ENCODE data around the gene TES. TPM values are rescaled to one million over a fixed set of nuclear protein-coding genes. Genes with fewer than 3 reads are reported as not detected.

Gene TES
- total RNA-seq, 6 experiments from 2014 or later = 6.0 to 22.3 (median 12.5) TPM

DNA sequence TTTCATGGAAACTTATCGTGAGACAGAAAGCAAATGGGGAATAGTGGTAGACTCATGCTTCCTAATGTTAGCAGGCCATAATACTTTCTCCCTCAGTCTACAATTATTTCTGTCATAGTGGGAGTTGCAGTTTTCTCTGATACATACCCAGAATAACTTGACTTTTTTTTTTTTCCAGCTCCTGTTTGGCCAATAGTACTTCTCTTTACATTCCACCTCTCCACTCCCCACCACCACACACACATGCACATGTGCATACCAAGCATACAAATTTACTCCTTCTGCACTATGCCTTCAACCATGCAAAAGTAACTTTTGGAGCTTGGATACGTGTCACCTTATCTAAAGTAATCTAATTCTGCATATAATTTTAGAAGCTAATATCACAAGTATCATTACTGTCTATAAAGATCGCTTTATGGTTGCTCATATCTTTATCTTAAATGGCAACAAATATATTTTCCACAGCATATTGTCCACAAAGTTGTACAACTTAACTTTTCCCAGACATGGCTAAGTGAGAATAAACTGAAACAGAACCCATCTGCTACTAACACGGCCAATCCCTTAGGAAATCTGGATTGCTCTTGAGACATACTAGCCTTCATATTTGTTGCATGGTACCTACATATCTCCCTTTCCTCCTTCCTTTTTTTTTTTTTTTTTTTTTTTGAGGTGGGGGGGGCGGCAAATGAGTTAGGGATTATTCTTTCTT, 49.0 kb downstream of the TES start:
- peaks cover 0 to 4% (median 0%) of the 10 kb centered on the region in 4 donors for H3K4me1 ChIP-seq
- TF ChIP-seq, protein P1, sequence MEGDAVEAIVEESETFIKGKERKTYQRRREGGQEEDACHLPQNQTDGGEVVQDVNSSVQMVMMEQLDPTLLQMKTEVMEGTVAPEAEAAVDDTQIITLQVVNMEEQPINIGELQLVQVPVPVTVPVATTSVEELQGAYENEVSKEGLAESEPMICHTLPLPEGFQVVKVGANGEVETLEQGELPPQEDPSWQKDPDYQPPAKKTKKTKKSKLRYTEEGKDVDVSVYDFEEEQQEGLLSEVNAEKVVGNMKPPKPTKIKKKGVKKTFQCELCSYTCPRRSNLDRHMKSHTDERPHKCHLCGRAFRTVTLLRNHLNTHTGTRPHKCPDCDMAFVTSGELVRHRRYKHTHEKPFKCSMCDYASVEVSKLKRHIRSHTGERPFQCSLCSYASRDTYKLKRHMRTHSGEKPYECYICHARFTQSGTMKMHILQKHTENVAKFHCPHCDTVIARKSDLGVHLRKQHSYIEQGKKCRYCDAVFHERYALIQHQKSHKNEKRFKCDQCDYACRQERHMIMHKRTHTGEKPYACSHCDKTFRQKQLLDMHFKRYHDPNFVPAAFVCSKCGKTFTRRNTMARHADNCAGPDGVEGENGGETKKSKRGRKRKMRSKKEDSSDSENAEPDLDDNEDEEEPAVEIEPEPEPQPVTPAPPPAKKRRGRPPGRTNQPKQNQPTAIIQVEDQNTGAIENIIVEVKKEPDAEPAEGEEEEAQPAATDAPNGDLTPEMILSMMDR (IDR thresholded peaks at IDR 0.05) = no peak
- TF ChIP-seq POLR2A (IDR thresholded peaks at IDR 0.05) = no peak
- intact Hi-C loops (cut with DNase I) = loop anchor here in 1 of 2 donors (10.0 kb wide), 1 partner anchor 265 kb away; the partner anchor contains the start of gene CAV1
- H3K27me3 ChIP-seq = no peaks in the 10 kb centered on the region
- no peak for ATAC-seq
- H3K27ac ChIP-seq = no peak overlapping the region
- H3K36me3 ChIP-seq = peaks cover 0 to 6% (median 0%) of the 10 kb centered on the region in 4 donors
- no peaks in the 10 kb centered on the region for H3K9me3 ChIP-seq
- no peak overlapping the region for H3K4me3 ChIP-seq
- WGBS (ENCODE audit: insufficient coverage, low coverage, low lambda C conversion rate, missing lambda C conversion rate) = 66% methylated on average over 5 of the region's 5 CpGs
- no peak for DNase-seq

DNA sequence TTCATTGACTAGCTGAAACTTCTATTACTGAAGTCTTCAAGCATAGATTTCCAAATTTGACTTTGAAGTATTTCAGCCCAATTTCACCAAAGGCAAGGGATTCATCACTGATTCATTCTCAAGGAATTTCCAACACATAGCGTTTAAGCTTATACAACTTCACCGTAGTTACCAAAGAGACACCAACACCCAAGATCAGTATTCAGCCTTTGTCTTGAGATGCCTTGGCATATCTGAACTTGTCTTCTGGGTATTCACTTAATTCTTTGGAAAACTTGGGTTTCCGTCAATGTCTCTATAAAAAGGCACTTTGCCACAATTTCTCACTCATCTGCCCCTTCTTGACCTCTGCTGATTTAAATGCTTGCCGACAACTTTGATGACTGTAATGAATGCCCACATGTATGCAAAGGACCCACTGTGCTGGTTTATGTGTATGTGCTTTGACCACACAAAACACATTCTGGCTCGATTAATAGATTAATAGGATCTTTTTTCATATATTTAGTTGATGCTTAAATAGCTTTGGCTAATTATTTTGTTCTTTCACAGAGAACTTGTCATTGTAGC, 49.6 kb downstream of the TES start:
- no peak for ATAC-seq
- intact Hi-C loops (cut with DNase I) = loop anchor here (5.0 to 10.0 kb wide), 3 partner anchors 265 to 327 kb away; partner anchors contain the start of gene CAV1 (in 2 of the 2)
- WGBS (ENCODE audit: insufficient coverage, low coverage, low lambda C conversion rate, missing lambda C conversion rate) = 79% methylated on average over 4 of the region's 5 CpGs

GRCh38 chr7:116261904-116262303, 51.6 kb downstream of the TES start:
- no peak for ATAC-seq

More for the DNA sequence above, 49.6 kb downstream of the TES start:
- Histone ChIP-seq H3K27ac (no peak overlapping the region), H3K9me3 (no peaks in the 10 kb centered on the region), H3K36me3 (peaks cover 0 to 6% (median 0%) of the 10 kb centered on the region in 4 donors), H3K4me3 (no peak overlapping the region), H3K4me1 (peaks cover 0 to 4% (median 0%) of the 10 kb centered on the region in 4 donors), H3K27me3 (no peaks in the 10 kb centered on the region)
- no peak for DNase-seq
- TF ChIP-seq, protein P1 (IDR thresholded peaks at IDR 0.05) = no peak
- no peak for TF ChIP-seq POLR2A (IDR thresholded peaks at IDR 0.05)

DNA sequence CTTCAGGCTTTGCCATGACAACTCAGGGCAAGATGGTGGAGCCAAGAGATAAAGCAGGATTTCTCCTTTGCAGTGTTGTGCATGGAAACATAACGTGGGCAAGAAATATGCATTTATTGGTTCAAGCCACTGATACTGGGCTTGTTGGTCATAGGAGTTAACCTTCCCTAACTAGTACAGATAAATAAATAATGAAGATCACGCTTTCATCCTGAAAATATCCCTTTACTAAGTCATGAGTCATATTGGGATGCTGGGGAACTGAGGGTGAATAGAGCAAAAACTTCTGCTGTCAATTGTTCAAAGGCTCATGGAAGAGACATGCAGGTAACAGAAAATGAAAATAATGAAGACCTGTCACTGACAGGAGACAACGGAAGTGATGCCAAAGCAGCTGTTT, 55.5 kb downstream of the TES start:
- ATAC-seq = no peak
- intact Hi-C loops (cut with DNase I) = loop anchor here (10.0 kb wide), 2 partner anchors 259 to 319 kb away; partner anchors contain the start of gene CAV1 (in 1 of the 2)

More at GRCh38 chr7:116261904-116262303, 51.6 kb downstream of the TES start:
- 56% methylated on average over 2 of the region's 3 CpGs for WGBS (ENCODE audit: insufficient coverage, low coverage, low lambda C conversion rate, missing lambda C conversion rate)
- TF ChIP-seq POLR2A (IDR thresholded peaks at IDR 0.05) = no peak
- TF ChIP-seq, protein P1 (IDR thresholded peaks at IDR 0.05) = no peak
- H3K9me3 ChIP-seq = no peaks in the 10 kb centered on the region
- peaks cover 0 to 4% (median 0%) of the 10 kb centered on the region in 4 donors for H3K4me1 ChIP-seq
- no peak overlapping the region for H3K4me3 ChIP-seq
- intact Hi-C loops (cut with DNase I) = loop anchor here (5.0 to 10.0 kb wide), 3 partner anchors 263 to 325 kb away; partner anchors contain the start of gene CAV1 (in 1 of the 2)
- no peak for DNase-seq
- H3K36me3 ChIP-seq = peaks cover 0 to 6% (median 0%) of the 10 kb centered on the region in 4 donors
- no peaks in the 10 kb centered on the region for H3K27me3 ChIP-seq
- no peak overlapping the region for H3K27ac ChIP-seq

More for the DNA sequence above, 55.5 kb downstream of the TES start:
- H3K27me3 ChIP-seq = no peaks in the 10 kb centered on the region
- H3K27ac ChIP-seq = no peak overlapping the region
- TF ChIP-seq, protein P1 (IDR thresholded peaks at IDR 0.05) = no peak
- TF ChIP-seq POLR2A (IDR thresholded peaks at IDR 0.05) = no peak
- H3K4me1 ChIP-seq = no peaks in the 10 kb centered on the region
- no peak for DNase-seq
- WGBS (ENCODE audit: insufficient coverage, low coverage, low lambda C conversion rate, missing lambda C conversion rate) = 86% methylated on average over 3 of the region's 3 CpGs
- H3K36me3 ChIP-seq = no peaks in the 10 kb centered on the region
- H3K4me3 ChIP-seq = no peak overlapping the region
- H3K9me3 ChIP-seq = no peaks in the 10 kb centered on the region

Data from right lobe of liver (tissue), 6 donors.